ENCODE data around the gene MFSD12.
A peak's percentile ranks its signal among the peaks of the same experiment; 100 is the strongest.

The MFSD12 gene

GRCh38 chr19:3554254-3555083 is 2.9 kb downstream of the MFSD12 start:
- peak overlapping the region; percentile 49 for H2AFZ ChIP-seq (ENCODE audit: low read length)
- H3K4me2 ChIP-seq (ENCODE audit: low read depth, low read length, poor library complexity, severe bottlenecking): peak overlapping the region; percentile 80
- no peaks in the 10 kb centered on the region for H3K9me3 ChIP-seq (ENCODE audit: insufficient read depth, low read depth, low read length)
- H3F3A ChIP-seq (ENCODE audit: low read depth): no peaks in the 10 kb centered on the region
- H3K9ac ChIP-seq (ENCODE audit: low read depth, low read length, poor library complexity, severe bottlenecking): peak overlapping the region; percentile 71
- TF ChIP-seq CTCF (conservative IDR thresholded peaks at IDR 0.05; ENCODE audit: low read length): no peak
- no peak for TF ChIP-seq EZH2phosphoT487 (IDR thresholded peaks at IDR 0.05; ENCODE audit: borderline replicate concordance)
- H3K4me3 ChIP-seq (ENCODE audit: low read length, poor library complexity, severe bottlenecking): peak overlapping the region; percentile 83
- no peaks in the 10 kb centered on the region for H3K9me2 ChIP-seq (replicated peaks; ENCODE audit: low read depth, low read length)
- H3K4me1 ChIP-seq (ENCODE audit: insufficient read depth, low read length, poor library complexity, severe bottlenecking): peaks cover 29% of the 10 kb centered on the region
- peaks cover 32% of the 10 kb centered on the region; the same call in 1 of the 2 replicates for H3K79me2 ChIP-seq (ENCODE audit: insufficient read depth, low read length)
- peaks cover 10% of the 10 kb centered on the region for H4K20me1 ChIP-seq (ENCODE audit: insufficient read depth, low read length, poor library complexity, severe bottlenecking)
- H3K36me3 ChIP-seq (ENCODE audit: insufficient read depth, low read length): no peaks in the 10 kb centered on the region
- H3K27me3 ChIP-seq (ENCODE audit: insufficient read depth, low read length, poor library complexity, severe bottlenecking): no peaks in the 10 kb centered on the region

GRCh38 chr19:3551792-3552095 is 5.6 kb downstream of the MFSD12 start:
- Histone ChIP-seq H3K4me2 (ENCODE audit: low read depth, low read length, poor library complexity, severe bottlenecking) (no peak overlapping the region), H2AFZ (ENCODE audit: low read length) (no peak overlapping the region), H3K27me3 (ENCODE audit: insufficient read depth, low read length, poor library complexity, severe bottlenecking) (no peaks in the 10 kb centered on the region), H3K9me3 (ENCODE audit: insufficient read depth, low read depth, low read length) (no peaks in the 10 kb centered on the region), H3K9ac (ENCODE audit: low read depth, low read length, poor library complexity, severe bottlenecking) (no peak overlapping the region), H3K4me3 (ENCODE audit: low read length, poor library complexity, severe bottlenecking) (no peak overlapping the region), H3F3A (ENCODE audit: low read depth) (no peaks in the 10 kb centered on the region), H3K4me1 (ENCODE audit: insufficient read depth, low read length, poor library complexity, severe bottlenecking) (peaks cover 24% of the 10 kb centered on the region), H3K9me2 (replicated peaks; ENCODE audit: low read depth, low read length) (no peaks in the 10 kb centered on the region), H4K20me1 (ENCODE audit: insufficient read depth, low read length, poor library complexity, severe bottlenecking) (peaks cover 10% of the 10 kb centered on the region), H3K79me2 (ENCODE audit: insufficient read depth, low read length) (peaks cover 28% of the 10 kb centered on the region; the same call in 1 of the 2 replicates), H3K36me3 (ENCODE audit: insufficient read depth, low read length) (peaks cover 3% of the 10 kb centered on the region; the same call in 1 of the 2 replicates)
- TF ChIP-seq EZH2phosphoT487 (IDR thresholded peaks at IDR 0.05; ENCODE audit: borderline replicate concordance): no peak
- TF ChIP-seq CTCF (conservative IDR thresholded peaks at IDR 0.05; ENCODE audit: low read length): no peak

DNA sequence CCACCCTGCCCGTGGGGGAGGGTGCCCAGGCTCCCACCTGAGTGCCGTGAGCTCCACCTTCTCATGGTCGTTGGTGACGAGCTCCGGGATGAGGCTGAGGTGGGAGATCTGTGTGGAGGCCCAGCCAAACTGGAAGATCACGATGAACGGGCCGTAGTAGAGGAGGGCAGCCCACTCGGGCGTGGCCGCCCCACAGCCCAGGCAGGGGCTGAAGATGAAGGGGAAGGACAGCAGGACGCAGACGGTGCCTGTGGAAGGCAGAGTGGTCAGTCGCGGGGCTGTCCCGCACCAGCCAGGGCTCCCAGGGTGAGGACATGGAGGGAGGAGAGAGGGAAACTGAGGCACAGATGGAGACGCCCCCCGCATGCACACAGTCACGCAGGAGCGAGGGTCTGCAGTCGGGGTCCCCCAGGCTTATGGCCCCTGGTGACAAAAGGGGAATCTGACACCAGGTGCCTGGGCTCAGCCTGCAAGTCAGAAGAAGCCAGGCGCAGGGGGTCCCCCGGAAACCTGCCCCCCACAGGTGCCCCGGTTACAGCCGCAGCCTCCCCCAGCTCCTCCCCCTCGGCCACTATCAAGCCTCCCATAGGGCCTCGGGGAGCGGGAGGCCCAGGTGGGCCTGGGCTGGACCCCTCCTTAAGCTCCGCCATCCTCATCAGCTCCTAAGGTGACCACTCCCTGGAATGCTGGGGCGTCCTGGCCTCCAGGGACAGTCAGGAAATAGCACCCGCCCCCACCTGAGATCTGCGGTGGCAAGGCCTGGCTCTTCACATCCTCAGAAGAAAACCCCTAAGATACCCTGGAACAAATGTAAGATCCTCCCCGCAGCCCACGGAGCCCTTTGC is 6.2 kb downstream of the MFSD12 start:
- Histone ChIP-seq H3F3A (ENCODE audit: low read depth) (no peaks in the 10 kb centered on the region), H3K36me3 (ENCODE audit: insufficient read depth, low read length) (peaks cover 3% of the 10 kb centered on the region; the same call in 1 of the 2 replicates)

More for the DNA sequence above, 6.2 kb downstream of the MFSD12 start:
- Histone ChIP-seq H2AFZ (ENCODE audit: low read length) (no peak overlapping the region), H3K4me3 (ENCODE audit: low read length, poor library complexity, severe bottlenecking) (no peak overlapping the region), H3K9ac (ENCODE audit: low read depth, low read length, poor library complexity, severe bottlenecking) (no peak overlapping the region), H3K27me3 (ENCODE audit: insufficient read depth, low read length, poor library complexity, severe bottlenecking) (no peaks in the 10 kb centered on the region), H3K4me2 (ENCODE audit: low read depth, low read length, poor library complexity, severe bottlenecking) (no peak overlapping the region), H3K4me1 (ENCODE audit: insufficient read depth, low read length, poor library complexity, severe bottlenecking) (peaks cover 18% of the 10 kb centered on the region), H3K9me3 (ENCODE audit: insufficient read depth, low read depth, low read length) (no peaks in the 10 kb centered on the region), H3K79me2 (ENCODE audit: insufficient read depth, low read length) (peaks cover 22% of the 10 kb centered on the region; the same call in 1 of the 2 replicates), H3K9me2 (replicated peaks; ENCODE audit: low read depth, low read length) (no peaks in the 10 kb centered on the region), H4K20me1 (ENCODE audit: insufficient read depth, low read length, poor library complexity, severe bottlenecking) (peaks cover 4% of the 10 kb centered on the region)
- TF ChIP-seq CTCF (conservative IDR thresholded peaks at IDR 0.05; ENCODE audit: low read length): no peak
- no peak for TF ChIP-seq EZH2phosphoT487 (IDR thresholded peaks at IDR 0.05; ENCODE audit: borderline replicate concordance)

All from Loucy (cell line).